ENCODE measurements around the gene C11orf91.
"Not testable (repeated sequence)": the region's sequence is repeated elsewhere in the genome, so short reads cannot be mapped to it uniquely, and the experiment has no call there.

The C11orf91 gene

GRCh38 chr11:33721426-33721825, 20.8 kb upstream of the C11orf91 start:
- peaks cover 2% of the 10 kb centered on the region; the same call in 1 of the 2 replicates for H3K36me3 ChIP-seq (ENCODE audit: control insufficient read depth, insufficient read depth, low read length)
- DNase-seq (ENCODE audit: low read depth, low spot score), result no peak
- no CpG with 5 or more reads among the region's 1 CpG for WGBS (ENCODE audit: insufficient coverage, insufficient read length)
- no peaks in the 10 kb centered on the region for H3K27me3 ChIP-seq (ENCODE audit: control insufficient read depth, insufficient read depth, low read length)
- no peak overlapping the region for H3K27ac ChIP-seq (ENCODE audit: low read length)
- no peaks in the 10 kb centered on the region for H3K9me3 ChIP-seq (ENCODE audit: control insufficient read depth, insufficient read depth, low read length)
- no peaks in the 10 kb centered on the region for H3K4me1 ChIP-seq (ENCODE audit: control insufficient read depth, insufficient read depth, low read length)
- H3K4me3 ChIP-seq (ENCODE audit: low read length), result no peak overlapping the region

DNA sequence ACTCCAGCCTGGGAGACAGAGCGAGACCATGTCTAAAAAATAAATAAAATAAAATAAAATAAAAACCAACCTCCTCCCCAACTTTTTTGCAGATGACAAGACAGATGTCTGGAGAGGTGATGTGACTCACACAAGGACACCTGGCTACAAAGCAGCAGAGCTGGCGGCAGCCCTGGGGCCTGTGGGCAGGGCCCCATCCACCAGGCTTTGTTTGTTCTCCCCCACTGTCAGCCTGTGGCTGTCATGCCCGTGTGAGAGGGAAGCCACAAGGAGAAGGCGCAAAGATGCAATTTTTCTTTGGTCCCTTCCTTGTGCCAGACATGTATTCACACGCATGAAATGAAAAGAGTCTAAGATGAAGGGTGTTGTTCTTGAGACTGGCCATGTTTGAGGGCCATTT, 19.0 kb upstream of the C11orf91 start:
- WGBS (ENCODE audit: insufficient coverage, insufficient read length), result no CpG with 5 or more reads among the region's 5 CpGs
- H3K4me3 ChIP-seq (ENCODE audit: low read length), result no peak overlapping the region
- no peak overlapping the region for H3K27ac ChIP-seq (ENCODE audit: low read length)
- H3K4me1 ChIP-seq (ENCODE audit: control insufficient read depth, insufficient read depth, low read length), result no peaks in the 10 kb centered on the region
- no peaks in the 10 kb centered on the region for H3K27me3 ChIP-seq (ENCODE audit: control insufficient read depth, insufficient read depth, low read length)
- H3K9me3 ChIP-seq (ENCODE audit: control insufficient read depth, insufficient read depth, low read length), result no peaks in the 10 kb centered on the region
- no peak for DNase-seq (ENCODE audit: low read depth, low spot score)
- peaks cover 2% of the 10 kb centered on the region; the same call in 1 of the 2 replicates for H3K36me3 ChIP-seq (ENCODE audit: control insufficient read depth, insufficient read depth, low read length)

- Histone ChIP-seq H3K4me1 (ENCODE audit: control insufficient read depth, insufficient read depth, low read length) (no peaks in the 10 kb centered on the region), H3K36me3 (ENCODE audit: control insufficient read depth, insufficient read depth, low read length) (peaks cover 2% of the 10 kb centered on the region; the same call in 1 of the 2 replicates)
- no CpG with 5 or more reads among the region's 2 CpGs for WGBS (ENCODE audit: insufficient coverage, insufficient read length)
Observed at GRCh38 chr11:33718440-33718839, 17.8 kb upstream of the C11orf91 start.

DNA sequence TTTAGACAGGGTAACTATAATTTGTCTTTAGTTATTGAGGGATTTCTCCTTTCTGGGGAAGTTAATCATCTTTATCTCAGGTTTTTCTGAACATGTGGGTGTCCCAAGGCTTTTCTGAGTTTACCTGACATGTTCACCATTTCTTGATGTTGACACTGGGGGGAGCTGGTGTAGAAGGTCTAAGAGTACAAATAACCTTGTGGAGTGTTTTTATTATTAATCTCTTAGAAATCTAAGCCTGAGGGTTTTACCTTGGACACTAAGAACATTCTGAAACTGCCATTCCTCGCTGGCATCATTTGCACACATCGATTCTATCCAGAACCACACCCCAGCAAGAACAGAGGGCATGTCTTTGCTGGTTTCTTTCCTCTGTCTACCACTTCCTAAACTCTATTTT, 15.6 kb upstream of the C11orf91 start:
- Histone ChIP-seq H3K4me3 (ENCODE audit: low read length) (no peak overlapping the region), H3K9me3 (ENCODE audit: control insufficient read depth, insufficient read depth, low read length) (no peaks in the 10 kb centered on the region), H3K27ac (ENCODE audit: low read length) (no peak overlapping the region), H3K4me1 (ENCODE audit: control insufficient read depth, insufficient read depth, low read length) (no peaks in the 10 kb centered on the region), H3K27me3 (ENCODE audit: control insufficient read depth, insufficient read depth, low read length) (no peaks in the 10 kb centered on the region), H3K36me3 (ENCODE audit: control insufficient read depth, insufficient read depth, low read length) (no peaks in the 10 kb centered on the region; the same call in 1 of the 2 replicates)
- no CpG with 5 or more reads among the region's 2 CpGs for WGBS (ENCODE audit: insufficient coverage, insufficient read length)
- no peak for DNase-seq (ENCODE audit: low read depth, low spot score)

More at GRCh38 chr11:33718440-33718839, 17.8 kb upstream of the C11orf91 start:
- Histone ChIP-seq H3K4me3 (ENCODE audit: low read length) (no peak overlapping the region), H3K27ac (ENCODE audit: low read length) (no peak overlapping the region), H3K9me3 (ENCODE audit: control insufficient read depth, insufficient read depth, low read length) (no peaks in the 10 kb centered on the region), H3K27me3 (ENCODE audit: control insufficient read depth, insufficient read depth, low read length) (no peaks in the 10 kb centered on the region)
- DNase-seq (ENCODE audit: low read depth, low spot score), result no peak

- H3K27ac ChIP-seq (ENCODE audit: low read length), result no peak overlapping the region
- no peak for DNase-seq (ENCODE audit: low read depth, low spot score)
- no peaks in the 10 kb centered on the region for H3K4me1 ChIP-seq (ENCODE audit: control insufficient read depth, insufficient read depth, low read length)
- H3K9me3 ChIP-seq (ENCODE audit: control insufficient read depth, insufficient read depth, low read length), result no peaks in the 10 kb centered on the region
- no CpG with 5 or more reads among the region's 4 CpGs for WGBS (ENCODE audit: insufficient coverage, insufficient read length)
- no peaks in the 10 kb centered on the region for H3K27me3 ChIP-seq (ENCODE audit: control insufficient read depth, insufficient read depth, low read length)
- H3K36me3 ChIP-seq (ENCODE audit: control insufficient read depth, insufficient read depth, low read length), result no peaks in the 10 kb centered on the region; the same call in 1 of the 2 replicates
- no peak overlapping the region for H3K4me3 ChIP-seq (ENCODE audit: low read length)
Observed at GRCh38 chr11:33713856-33714398, 13.3 kb upstream of the C11orf91 start.

DNA sequence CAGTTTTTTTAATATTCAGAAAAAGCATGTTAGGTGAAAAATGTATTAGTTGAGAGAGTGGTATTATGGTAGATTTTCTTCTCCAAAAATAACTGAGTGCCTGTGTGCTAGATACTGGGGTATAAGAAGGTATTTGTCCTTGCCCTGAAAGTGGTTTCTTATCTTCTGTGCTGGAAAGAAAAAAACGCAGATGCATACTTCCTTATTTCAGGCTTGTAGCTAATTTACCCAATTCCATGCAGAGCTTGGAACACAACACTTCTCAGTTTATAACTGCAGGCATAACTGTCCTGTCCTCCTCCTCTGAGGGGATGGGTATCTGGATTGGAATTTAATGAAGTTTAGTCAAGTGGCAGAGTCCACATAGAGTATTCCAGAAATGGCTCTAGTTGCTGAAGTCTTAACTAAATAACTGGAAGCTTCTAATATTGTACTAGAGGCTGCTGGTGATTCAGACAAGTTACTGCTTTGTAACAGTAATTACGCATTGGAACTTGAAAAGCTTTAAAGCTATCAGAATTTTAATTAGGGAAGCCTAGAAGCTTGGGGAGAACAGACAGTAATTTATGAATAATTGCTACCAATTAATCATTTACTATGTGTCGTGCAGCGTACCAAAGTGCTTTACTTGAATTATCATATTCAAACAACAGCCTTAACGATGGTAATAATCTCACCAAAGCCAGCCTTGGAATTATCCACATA, 12.7 kb upstream of the C11orf91 start:
- no peaks in the 10 kb centered on the region for H3K9me3 ChIP-seq (ENCODE audit: control insufficient read depth, insufficient read depth, low read length)
- no peak overlapping the region for H3K27ac ChIP-seq (ENCODE audit: low read length)
- no peaks in the 10 kb centered on the region; the same call in 1 of the 2 replicates for H3K36me3 ChIP-seq (ENCODE audit: control insufficient read depth, insufficient read depth, low read length)
- no peak for DNase-seq (ENCODE audit: low read depth, low spot score)
- H3K4me3 ChIP-seq (ENCODE audit: low read length), result no peak overlapping the region
- H3K4me1 ChIP-seq (ENCODE audit: control insufficient read depth, insufficient read depth, low read length), result no peaks in the 10 kb centered on the region
- H3K27me3 ChIP-seq (ENCODE audit: control insufficient read depth, insufficient read depth, low read length), result no peaks in the 10 kb centered on the region
- no CpG with 5 or more reads among the region's 5 CpGs for WGBS (ENCODE audit: insufficient coverage, insufficient read length)

DNA sequence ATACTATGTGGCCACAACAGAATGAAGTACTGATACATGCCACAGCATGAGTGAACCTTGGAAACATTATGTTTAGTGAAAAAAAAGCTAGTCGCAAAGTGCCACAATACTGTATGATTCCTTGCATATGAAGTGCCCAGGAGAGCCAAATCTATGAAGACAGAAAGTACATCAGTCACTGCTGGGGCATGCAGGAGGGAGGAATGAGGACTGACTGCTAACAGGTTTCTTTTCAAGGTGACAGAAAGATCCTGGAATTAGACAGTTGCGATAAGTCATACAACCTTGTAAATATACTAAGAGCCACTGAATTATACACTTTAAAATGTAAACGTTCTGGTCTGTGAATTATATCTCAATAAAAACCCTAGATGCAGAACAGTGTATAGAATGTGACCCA, 11.8 kb upstream of the C11orf91 start:
- no peaks in the 10 kb centered on the region for H3K4me1 ChIP-seq (ENCODE audit: control insufficient read depth, insufficient read depth, low read length)
- no peak overlapping the region for H3K27ac ChIP-seq (ENCODE audit: low read length)
- no peaks in the 10 kb centered on the region; the same call in 1 of the 2 replicates for H3K36me3 ChIP-seq (ENCODE audit: control insufficient read depth, insufficient read depth, low read length)
- H3K9me3 ChIP-seq (ENCODE audit: control insufficient read depth, insufficient read depth, low read length), result no peaks in the 10 kb centered on the region
- WGBS (ENCODE audit: insufficient coverage, insufficient read length), result no CpG with 5 or more reads among the region's 3 CpGs
- no peaks in the 10 kb centered on the region for H3K27me3 ChIP-seq (ENCODE audit: control insufficient read depth, insufficient read depth, low read length)
- DNase-seq (ENCODE audit: low read depth, low spot score), result no peak
- H3K4me3 ChIP-seq (ENCODE audit: low read length), result no peak overlapping the region

DNA sequence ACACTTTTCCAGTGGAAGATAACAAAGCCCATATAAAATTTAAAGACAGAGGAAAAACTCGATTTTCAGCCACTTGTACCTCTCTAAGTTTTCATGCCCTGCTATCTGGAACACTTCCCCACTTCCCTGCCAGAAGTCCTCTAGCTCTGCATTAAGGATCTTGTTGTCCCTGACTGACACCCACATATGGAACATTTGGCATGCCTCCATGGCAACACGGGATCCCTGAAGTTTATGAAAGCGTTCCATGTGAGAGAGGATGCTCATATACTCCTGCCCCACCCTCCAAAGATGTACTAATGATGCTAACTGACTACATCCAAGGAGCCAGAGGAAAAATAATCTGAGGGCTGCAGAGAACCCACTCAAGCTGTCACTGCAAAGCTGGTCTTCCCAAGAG, 8.8 kb upstream of the C11orf91 start:
- DNase-seq (ENCODE audit: low read depth, low spot score), result no peak
- Histone ChIP-seq H3K36me3 (ENCODE audit: control insufficient read depth, insufficient read depth, low read length) (no peaks in the 10 kb centered on the region; the same call in 1 of the 2 replicates), H3K27ac (ENCODE audit: low read length) (no peak overlapping the region), H3K4me1 (ENCODE audit: control insufficient read depth, insufficient read depth, low read length) (no peaks in the 10 kb centered on the region), H3K27me3 (ENCODE audit: control insufficient read depth, insufficient read depth, low read length) (no peaks in the 10 kb centered on the region), H3K9me3 (ENCODE audit: control insufficient read depth, insufficient read depth, low read length) (no peaks in the 10 kb centered on the region), H3K4me3 (ENCODE audit: low read length) (no peak overlapping the region)
- WGBS (ENCODE audit: insufficient coverage, insufficient read length), result no CpG with 5 or more reads among the region's 3 CpGs

GRCh38 chr11:33708985-33709384, 8.4 kb upstream of the C11orf91 start:
- DNase-seq (ENCODE audit: low read depth, low spot score), result no peak
- H3K9me3 ChIP-seq (ENCODE audit: control insufficient read depth, insufficient read depth, low read length), result no peaks in the 10 kb centered on the region
- no peaks in the 10 kb centered on the region for H3K4me1 ChIP-seq (ENCODE audit: control insufficient read depth, insufficient read depth, low read length)
- H3K36me3 ChIP-seq (ENCODE audit: control insufficient read depth, insufficient read depth, low read length), result no peaks in the 10 kb centered on the region; the same call in 1 of the 2 replicates
- no peak overlapping the region for H3K27ac ChIP-seq (ENCODE audit: low read length)
- H3K4me3 ChIP-seq (ENCODE audit: low read length), result no peak overlapping the region
- WGBS (ENCODE audit: insufficient coverage, insufficient read length), result no CpG with 5 or more reads among the region's 1 CpG
- no peaks in the 10 kb centered on the region for H3K27me3 ChIP-seq (ENCODE audit: control insufficient read depth, insufficient read depth, low read length)

DNA sequence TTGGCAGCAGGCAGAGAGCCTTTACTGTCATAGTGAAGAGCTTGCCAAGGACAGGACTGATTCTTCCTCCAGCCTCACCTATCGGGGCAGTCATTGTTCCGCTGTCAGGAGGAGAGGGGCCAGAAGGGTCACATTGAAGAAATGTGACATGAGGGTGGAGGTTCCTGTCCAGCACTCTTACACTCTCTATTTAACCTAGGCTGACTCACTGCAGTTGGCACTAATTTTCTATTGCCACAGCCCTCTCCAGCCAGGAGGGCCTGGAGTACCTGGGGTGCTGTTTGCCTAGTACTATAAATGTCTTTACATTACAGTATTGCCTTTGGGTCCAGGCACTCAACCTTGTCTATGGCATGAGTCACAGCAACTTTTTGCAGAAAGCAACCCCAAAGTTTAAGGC, 7.2 kb upstream of the C11orf91 start:
- WGBS (ENCODE audit: insufficient coverage, insufficient read length), result no CpG with 5 or more reads among the region's 2 CpGs
- not testable (repeated sequence) for H3K27ac ChIP-seq (ENCODE audit: low read length)

DNA sequence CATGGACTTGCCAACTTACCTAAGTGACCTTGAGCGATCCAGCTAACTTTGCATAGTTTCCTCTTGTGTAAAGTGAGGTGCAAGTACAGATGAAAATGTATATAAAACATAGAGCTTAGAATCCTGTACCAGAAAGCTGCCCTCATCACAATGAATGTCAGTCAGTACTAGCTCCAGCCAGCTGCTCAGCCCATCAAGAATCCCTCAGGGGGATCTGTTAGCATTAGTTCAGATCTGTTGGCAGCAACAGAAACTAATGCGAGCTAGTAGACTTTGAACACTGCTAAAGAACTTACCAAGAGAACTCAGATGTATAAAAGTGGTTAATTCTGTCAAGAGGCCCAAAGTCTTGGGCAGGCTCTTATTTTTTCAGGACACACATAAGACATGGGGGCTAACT, 6.3 kb upstream of the C11orf91 start:
- no peaks in the 10 kb centered on the region for H3K27me3 ChIP-seq (ENCODE audit: control insufficient read depth, insufficient read depth, low read length)
- H3K4me1 ChIP-seq (ENCODE audit: control insufficient read depth, insufficient read depth, low read length), result no peaks in the 10 kb centered on the region
- DNase-seq (ENCODE audit: low read depth, low spot score), result no peak
- no peak overlapping the region for H3K27ac ChIP-seq (ENCODE audit: low read length)
- no CpG with 5 or more reads among the region's 2 CpGs for WGBS (ENCODE audit: insufficient coverage, insufficient read length)
- H3K4me3 ChIP-seq (ENCODE audit: low read length), result no peak overlapping the region
- no peaks in the 10 kb centered on the region for H3K9me3 ChIP-seq (ENCODE audit: control insufficient read depth, insufficient read depth, low read length)
- H3K36me3 ChIP-seq (ENCODE audit: control insufficient read depth, insufficient read depth, low read length), result no peaks in the 10 kb centered on the region; the same call in 1 of the 2 replicates

More for the DNA sequence above, 7.2 kb upstream of the C11orf91 start:
- H3K36me3 ChIP-seq (ENCODE audit: control insufficient read depth, insufficient read depth, low read length); H3K9me3 ChIP-seq (ENCODE audit: control insufficient read depth, insufficient read depth, low read length); H3K27me3 ChIP-seq (ENCODE audit: control insufficient read depth, insufficient read depth, low read length); DNase-seq (ENCODE audit: low read depth, low spot score); H3K4me1 ChIP-seq (ENCODE audit: control insufficient read depth, insufficient read depth, low read length); H3K4me3 ChIP-seq (ENCODE audit: low read length): not testable (repeated sequence)

Measured in iPS DF 6.9 (cell line).